Muscle layer of colon (tissue), 2 donors: Measurements from ENCODE around the gene PIGZ.

ENCODE experiments used
- H3K27ac ChIP-seq: one replicate; pipeline ENCODE4 v1.7.0; 2013; ENCODE audit warnings: low read depth, mild to moderate bottlenecking, low read length, moderate library complexity
- H3K27me3 ChIP-seq, 2 donors: one replicate each; pipeline ENCODE4 v1.7.0; 2013; ENCODE audit warnings: low read length in 2 of 2, mild to moderate bottlenecking in 2 of 2; ENCODE audit not compliant: insufficient read depth in 2 of 2, control insufficient read depth in 1 of 2
- H3K36me3 ChIP-seq: one replicate; pipeline ENCODE4 v1.7.0; 2013; ENCODE audit warnings: mild to moderate bottlenecking, low read length; ENCODE audit not compliant: insufficient read depth
- H3K4me1 ChIP-seq: one replicate; pipeline ENCODE4 v1.7.0; 2013; ENCODE audit warnings: mild to moderate bottlenecking, low read length; ENCODE audit not compliant: insufficient read depth
- H3K4me3 ChIP-seq, 2 donors: one replicate each; pipeline ENCODE4 v1.7.0; 2013; ENCODE audit warnings: low read length in 2 of 2, low read depth in 1 of 2, mild to moderate bottlenecking in 1 of 2, moderate library complexity in 1 of 2
- H3K9ac ChIP-seq: one replicate; pipeline ENCODE4 v1.7.0; 2013; ENCODE audit warnings: low read length
- H3K9me3 ChIP-seq: one replicate; pipeline ENCODE4 v1.7.0; 2013; ENCODE audit warnings: mild to moderate bottlenecking, low read length
- donor health status: abdominal sarcoma.
- donor health status: Adenocarcinoma of cecum.

PIGZ gene

DNA sequence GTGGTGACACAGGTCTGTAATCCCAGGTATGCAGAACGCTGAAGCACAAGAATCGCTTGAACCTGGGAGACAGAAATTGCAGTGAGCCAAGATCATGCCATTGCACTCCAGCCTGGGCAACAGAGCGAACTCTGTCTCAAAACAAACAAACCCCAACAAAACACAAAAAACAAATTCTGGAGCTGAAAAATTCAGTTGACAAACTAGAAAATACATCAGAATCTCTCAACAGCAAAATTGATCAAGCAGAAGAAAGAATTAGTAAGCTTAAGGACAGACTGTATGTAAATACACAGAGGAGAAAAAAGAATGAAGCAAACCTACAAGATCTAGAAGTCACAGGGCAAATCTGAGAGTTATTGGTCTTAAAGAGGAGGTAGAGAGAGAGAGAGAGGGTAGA, 51.6 kb downstream of the PIGZ start:
- H3K27ac ChIP-seq = no peak overlapping the region
- H3K27me3 ChIP-seq = no peaks in the 10 kb centered on the region
- peaks cover 7% of the 10 kb centered on the region for H3K36me3 ChIP-seq
- no peak overlapping the region for H3K9ac ChIP-seq
- H3K9me3 ChIP-seq = no peaks in the 10 kb centered on the region
- H3K4me1 ChIP-seq = no peaks in the 10 kb centered on the region
- H3K4me3 ChIP-seq = no peak overlapping the region

DNA sequence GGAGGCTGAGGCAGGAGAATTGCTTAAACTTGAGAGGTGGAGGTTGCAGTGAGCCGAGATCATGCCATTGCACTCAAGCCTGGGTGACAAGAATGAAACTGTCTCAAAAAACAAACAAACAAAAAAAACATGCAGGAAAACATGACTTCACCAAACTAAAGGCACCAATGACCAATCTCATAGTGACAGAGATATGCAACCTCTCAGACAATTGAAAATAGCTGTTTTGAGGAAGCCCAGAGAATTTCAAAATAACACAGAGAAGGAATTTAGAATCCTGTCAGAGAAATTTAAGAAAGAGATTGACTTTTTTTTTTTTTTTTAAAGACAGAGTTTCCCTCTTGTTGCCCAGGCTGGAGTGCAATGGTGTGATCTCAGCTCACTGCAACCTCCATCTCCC, 52.4 kb downstream of the PIGZ start:
- no peaks in the 10 kb centered on the region for H3K9me3 ChIP-seq

DNA sequence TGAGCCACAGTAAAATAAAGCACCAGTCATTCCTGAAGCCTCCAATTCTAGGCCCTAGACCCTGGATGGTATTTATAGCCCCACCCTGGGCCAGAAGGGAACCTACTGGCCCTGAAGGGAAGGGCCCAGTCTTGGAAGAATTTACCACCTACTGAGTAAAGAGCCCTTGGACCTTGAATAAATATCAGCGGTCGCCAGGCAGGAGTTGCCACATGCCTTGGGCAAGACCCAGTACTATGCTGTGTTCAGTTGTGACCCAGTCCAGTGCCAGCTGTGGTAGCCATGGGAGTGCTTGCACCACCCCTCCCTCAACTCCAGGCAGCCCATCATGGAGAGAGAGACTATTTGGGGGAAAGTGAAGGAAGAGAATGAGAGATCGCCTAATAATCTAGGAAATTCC, 53.3 kb downstream of the PIGZ start:
- no peaks in the 10 kb centered on the region for H3K4me1 ChIP-seq
- no peak overlapping the region for H3K4me3 ChIP-seq
- peaks cover 7% of the 10 kb centered on the region for H3K36me3 ChIP-seq
- no peaks in the 10 kb centered on the region for H3K27me3 ChIP-seq
- no peaks in the 10 kb centered on the region for H3K9me3 ChIP-seq
- no peak overlapping the region for H3K9ac ChIP-seq
- H3K27ac ChIP-seq = no peak overlapping the region

More for the DNA sequence above, 52.4 kb downstream of the PIGZ start:
- Histone ChIP-seq H3K27me3 (no peaks in the 10 kb centered on the region), H3K4me3 (no peak overlapping the region), H3K27ac (no peak overlapping the region), H3K9ac (no peak overlapping the region), H3K4me1 (no peaks in the 10 kb centered on the region), H3K36me3 (peaks cover 7% of the 10 kb centered on the region)

DNA sequence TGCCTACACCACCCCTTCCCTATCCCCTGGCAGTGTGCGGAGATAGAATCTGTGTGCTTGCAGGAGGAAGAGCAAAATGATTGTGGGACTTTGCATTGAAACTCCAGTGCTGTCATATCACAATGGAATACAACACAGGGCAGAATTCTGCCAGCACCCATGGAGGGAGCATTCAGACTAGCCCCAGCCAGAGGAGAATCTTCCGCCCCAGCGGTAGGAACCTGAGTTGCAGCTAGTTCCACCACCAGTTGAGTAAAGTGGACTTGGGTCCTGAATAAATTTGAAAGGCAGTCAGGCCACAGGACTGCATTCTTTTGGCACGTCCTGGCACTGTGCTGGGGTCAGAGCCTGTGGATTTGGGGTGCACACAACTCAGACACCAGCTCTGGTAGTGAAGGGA, 53.8 kb downstream of the PIGZ start:
- no peak overlapping the region for H3K9ac ChIP-seq
- H3K36me3 ChIP-seq = peaks cover 7% of the 10 kb centered on the region
- no peaks in the 10 kb centered on the region for H3K27me3 ChIP-seq
- no peak overlapping the region for H3K27ac ChIP-seq
- no peaks in the 10 kb centered on the region for H3K4me1 ChIP-seq
- no peak overlapping the region for H3K4me3 ChIP-seq
- no peaks in the 10 kb centered on the region for H3K9me3 ChIP-seq

- Histone ChIP-seq H3K36me3 (peaks cover 47% of the 10 kb centered on the region), H3K4me3 (no peak overlapping the region), H3K4me1 (no peaks in the 10 kb centered on the region), H3K9me3 (no peaks in the 10 kb centered on the region), H3K9ac (no peak overlapping the region), H3K27me3 (no peaks in the 10 kb centered on the region), H3K27ac (no peak overlapping the region)
Observed at GRCh38 chr3:196903740-196904139, 64.9 kb downstream of the PIGZ start.

DNA sequence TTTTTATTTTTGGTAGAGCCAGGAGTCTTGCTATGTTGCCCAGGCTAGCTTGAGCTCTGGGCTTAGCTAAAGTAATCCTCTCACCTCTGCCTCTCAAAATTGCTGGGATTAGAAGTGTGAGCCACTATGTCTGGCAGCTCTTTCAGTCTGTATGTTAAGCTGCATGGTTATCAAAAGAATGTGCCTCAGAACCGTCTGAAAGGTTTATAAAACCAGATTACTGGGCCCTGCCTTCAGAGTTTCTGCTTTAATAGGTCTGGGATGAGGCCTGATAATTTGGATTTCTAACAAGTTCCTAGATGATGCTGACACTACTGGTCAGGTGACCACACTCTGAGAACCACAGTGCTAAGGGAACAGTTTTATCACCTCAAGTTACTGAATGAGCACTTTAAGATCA, 66.3 kb downstream of the PIGZ start:
- Histone ChIP-seq H3K9ac (no peak overlapping the region), H3K4me3 (no peak overlapping the region), H3K27me3 (no peaks in the 10 kb centered on the region), H3K36me3 (peaks cover 47% of the 10 kb centered on the region), H3K9me3 (no peaks in the 10 kb centered on the region), H3K4me1 (no peaks in the 10 kb centered on the region), H3K27ac (no peak overlapping the region)

GRCh38 chr3:196901768-196902167, 66.9 kb downstream of the PIGZ start:
- H3K27ac ChIP-seq = no peak overlapping the region
- H3K9me3 ChIP-seq = no peaks in the 10 kb centered on the region
- H3K4me3 ChIP-seq = no peak overlapping the region
- no peaks in the 10 kb centered on the region for H3K27me3 ChIP-seq
- H3K4me1 ChIP-seq = no peaks in the 10 kb centered on the region
- no peak overlapping the region for H3K9ac ChIP-seq
- H3K36me3 ChIP-seq = peaks cover 47% of the 10 kb centered on the region
